Smooth muscle cell of the pulmonary artery (primary cell): ENCODE measurements around the gene CTXN3. TPM values are rescaled to one million over a fixed set of nuclear protein-coding genes. Genes with fewer than 3 reads are reported as not detected.

Experiments
- total RNA-seq: library from RNA; depleted of rRNA; stranded (reverse); fragments of >200 nt; gene quantifications from 2 replicates; pipeline ENCODE4 v1.2.3, GENCODE V29; 2014

CTXN3 gene
- total RNA-seq: not detected in 2 replicates

DNA sequence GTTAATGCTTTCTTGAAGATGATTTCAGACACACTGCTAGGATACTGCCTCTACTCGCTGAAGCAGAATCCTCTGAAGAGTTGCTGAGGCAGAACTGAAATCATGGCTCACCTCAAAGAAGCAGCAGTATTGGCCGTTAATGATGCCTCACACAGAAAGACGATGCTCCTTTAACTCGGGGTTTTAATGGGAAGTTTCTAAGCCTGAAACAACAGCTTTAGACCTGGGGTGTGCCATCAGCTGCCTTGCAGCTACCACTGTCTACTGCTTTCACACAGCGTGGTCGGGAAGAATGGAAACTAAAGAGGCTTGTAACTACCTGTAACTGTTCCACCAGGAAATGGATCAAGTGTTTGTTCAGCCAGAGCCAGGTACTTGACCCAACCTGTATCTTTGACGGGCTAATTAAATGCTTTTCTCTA lies at the start of gene CTXN3:
TSS of gene CTXN3 (plus strand) at position 65 of the 422 bp plus-strand sequence. CDS start 8,440 bp downstream, outside the sequence.

DNA sequence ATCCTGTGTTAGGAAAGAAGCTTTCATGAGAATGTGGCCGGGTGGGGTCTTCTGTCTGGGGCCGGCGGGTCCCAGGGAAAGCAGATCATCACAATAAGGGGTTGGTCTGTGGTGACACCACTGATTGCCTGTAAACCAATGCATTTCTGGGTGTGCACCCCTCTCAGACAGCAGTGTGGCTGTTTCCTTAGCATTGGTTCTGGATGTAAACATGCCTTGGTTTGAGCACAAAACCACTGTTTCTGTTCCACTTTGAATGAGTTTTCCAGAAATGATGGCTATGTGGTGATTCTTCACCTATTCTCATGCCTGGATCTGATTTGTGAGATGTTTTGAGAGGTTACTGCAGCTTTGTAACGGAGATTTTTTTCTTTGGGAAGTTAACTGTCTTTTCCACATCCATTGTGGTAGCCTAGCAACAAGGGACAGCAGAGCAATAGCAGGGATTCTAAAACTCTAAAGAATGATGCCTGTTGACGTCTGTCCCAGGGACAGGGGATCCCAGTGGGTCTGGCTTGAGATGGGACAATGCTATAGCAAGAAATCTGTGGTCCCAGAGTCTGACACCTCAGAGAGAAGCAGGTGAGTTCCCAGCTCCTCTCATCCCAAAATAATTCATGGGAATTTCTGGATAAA lies 54.2 kb downstream of the CTXN3 start, which contains the start of gene CCDC192:
TSS of gene CCDC192 (plus strand) at position 466 of the 636 bp plus-strand sequence. CDS start at position 521, 55 bp downstream.

Other genes starting within 250 kb of the CTXN3 start
- 85.3 and 116 TPM in 2 replicates for gene PRRC1, start 131.4 kb upstream of the CTXN3 start, total RNA-seq
- gene CCDC192, start 54.3 kb downstream of the CTXN3 start, total RNA-seq: not detected in 2 replicates